HepG2 (cell line): ENCODE data around the gene ARHGAP9. TPM values are rescaled to one million over a fixed set of nuclear protein-coding genes. Genes with fewer than 3 reads are reported as not detected.

Experiments used
- ASH2L ChIP-seq: fragments of 300-600, 200-600 bp; sonication (generic); IDR thresholded peaks from 2 replicates; pipeline ENCODE4 v1.7.0; 2017; ENCODE audit warnings: low read depth, mild to moderate bottlenecking, moderate library complexity, mixed read lengths, low read length; ENCODE audit not compliant: insufficient read length
- ATF1 ChIP-seq: IDR thresholded peaks from 2 replicates; pipeline ENCODE4 v1.6.1; 2016; ENCODE audit warnings: mild to moderate bottlenecking, control low read depth
- CEBPG ChIP-seq: IDR thresholded peaks from 2 replicates; pipeline ENCODE4 v1.6.1; 2016
- DMTF1 ChIP-seq: sonication (generic); formaldehyde crosslinking; IDR thresholded peaks from 2 replicates; pipeline ENCODE4 v1.4.0; 2020; ENCODE audit warnings: mild to moderate bottlenecking, missing genetic modification reagents
- DPF2 ChIP-seq: sonication (generic); formaldehyde crosslinking; IDR thresholded peaks from 2 replicates; pipeline ENCODE4 v1.4.0; 2020; ENCODE audit warnings: mild to moderate bottlenecking, low read depth, missing genetic modification reagents, borderline replicate concordance
- ETV5 ChIP-seq: IDR thresholded peaks from 2 replicates; pipeline ENCODE4 v1.6.1; 2018; ENCODE audit warnings: missing biosample characterization, missing genetic modification reagents, inconsistent platforms, borderline replicate concordance
- HMGA1 ChIP-seq: sonication (generic); formaldehyde crosslinking; conservative IDR thresholded peaks from 2 replicates; pipeline ENCODE4 v1.4.0; 2020; ENCODE audit warnings: missing genetic modification reagents
- HOXA5 ChIP-seq: sonication (generic); formaldehyde crosslinking; IDR thresholded peaks from 2 replicates; pipeline ENCODE4 v1.4.0; 2020; ENCODE audit warnings: missing genetic modification reagents
- JUNB ChIP-seq: sonication (generic); formaldehyde crosslinking; IDR thresholded peaks from 2 replicates; pipeline ENCODE4 v1.8.0; 2022; ENCODE audit warnings: missing genetic modification reagents, mild to moderate bottlenecking, borderline replicate concordance
- JUND ChIP-seq: sonication (generic); formaldehyde crosslinking; IDR thresholded peaks from 2 replicates; pipeline ENCODE4 v1.8.0; 2022; ENCODE audit warnings: mild to moderate bottlenecking, missing genetic modification reagents
- RBAK ChIP-seq: sonication (generic); formaldehyde crosslinking; IDR thresholded peaks from 2 replicates; pipeline ENCODE4 v1.5.1; 2020; ENCODE audit warnings: mild to moderate bottlenecking, missing genetic modification reagents
- RFXAP ChIP-seq: sonication (generic); formaldehyde crosslinking; IDR thresholded peaks from 2 replicates; pipeline ENCODE4 v1.4.0; 2020; ENCODE audit warnings: missing genetic modification reagents, borderline replicate concordance
- SMAD3 ChIP-seq: sonication (generic); formaldehyde crosslinking; IDR thresholded peaks from 2 replicates; pipeline ENCODE4 v1.4.0; 2020; ENCODE audit warnings: missing genetic modification reagents
- SMAD9 ChIP-seq: sonication (generic); formaldehyde crosslinking; IDR thresholded peaks from 2 replicates; pipeline ENCODE4 v1.5.1; 2020; ENCODE audit warnings: mild to moderate bottlenecking, missing genetic modification reagents
- SNAI1 ChIP-seq: sonication (generic); formaldehyde crosslinking; IDR thresholded peaks from 2 replicates; pipeline ENCODE4 v1.5.0; 2020; ENCODE audit warnings: mild to moderate bottlenecking, missing genetic modification reagents, borderline replicate concordance
- TBL1XR1 ChIP-seq: fragments of 150-350 bp; IDR thresholded peaks from 2 replicates; pipeline ENCODE4 v1.6.1; 2014; ENCODE audit warnings: borderline replicate concordance, low read length; ENCODE audit not compliant: partially characterized antibody
- TOPORS ChIP-seq: sonication (generic); formaldehyde crosslinking; IDR thresholded peaks from 2 replicates; pipeline ENCODE4 v1.8.0; 2023; ENCODE audit warnings: mild to moderate bottlenecking, missing genetic modification reagents
- ZNF329 ChIP-seq: sonication (generic); formaldehyde crosslinking; IDR thresholded peaks from 2 replicates; pipeline ENCODE4 v1.9.0; 2021; ENCODE audit warnings: low read depth, mild to moderate bottlenecking, missing genetic modification reagents
- ZNF407 ChIP-seq: sonication (generic); formaldehyde crosslinking; IDR thresholded peaks from one replicate; pipeline ENCODE4 v1.5.1; 2020; ENCODE audit warnings: mild to moderate bottlenecking, missing genetic modification reagents; ENCODE audit errors: not compliant biosample characterization
- ZNF644 ChIP-seq: IDR thresholded peaks from 2 replicates; pipeline ENCODE4 v1.6.1; 2016; ENCODE audit warnings: low read depth
- ZNF724P ChIP-seq: sonication (generic); formaldehyde crosslinking; IDR thresholded peaks from 2 replicates; pipeline ENCODE4 v1.8.0; 2022; ENCODE audit warnings: missing genetic modification reagents, borderline replicate concordance
- polyA plus RNA-seq, 8 experiments: library from polyadenylated mRNA; depleted of rRNA in 3 of 8; stranded (reverse) in 7 of 8; unstranded in 1 of 8; fragments of >200 nt; fragmentation: Illumina TruSeq in 4 of 8; extraction: Trizol in 4 of 8; gene quantifications; 2 replicates each; pipeline versions ENCODE4 v1.2.1 to v1.2.3, GENCODE V29; 2011 to 2016; ENCODE audit warnings: low read depth in 4 of 8, missing spikeins in 1 of 8, mixed read lengths in 1 of 8; ENCODE audit not compliant: insufficient read depth in 1 of 8
- total RNA-seq, 5 experiments: library from RNA; depleted of rRNA; stranded (reverse); fragments of >200 nt; fragmentation: Illumina TruSeq; extraction: Trizol; gene quantifications; 2 replicates each; pipeline ENCODE4 v1.2.3, GENCODE V29; 2016; ENCODE audit warnings: low read depth in 1 of 5

ARHGAP9 gene
- total and polyA plus RNA-seq, 2 of the 13 experiments (the other 11 are each of a cell fraction or from before 2014, with no cell fraction given): 0.18 to 1.2 TPM

DNA sequence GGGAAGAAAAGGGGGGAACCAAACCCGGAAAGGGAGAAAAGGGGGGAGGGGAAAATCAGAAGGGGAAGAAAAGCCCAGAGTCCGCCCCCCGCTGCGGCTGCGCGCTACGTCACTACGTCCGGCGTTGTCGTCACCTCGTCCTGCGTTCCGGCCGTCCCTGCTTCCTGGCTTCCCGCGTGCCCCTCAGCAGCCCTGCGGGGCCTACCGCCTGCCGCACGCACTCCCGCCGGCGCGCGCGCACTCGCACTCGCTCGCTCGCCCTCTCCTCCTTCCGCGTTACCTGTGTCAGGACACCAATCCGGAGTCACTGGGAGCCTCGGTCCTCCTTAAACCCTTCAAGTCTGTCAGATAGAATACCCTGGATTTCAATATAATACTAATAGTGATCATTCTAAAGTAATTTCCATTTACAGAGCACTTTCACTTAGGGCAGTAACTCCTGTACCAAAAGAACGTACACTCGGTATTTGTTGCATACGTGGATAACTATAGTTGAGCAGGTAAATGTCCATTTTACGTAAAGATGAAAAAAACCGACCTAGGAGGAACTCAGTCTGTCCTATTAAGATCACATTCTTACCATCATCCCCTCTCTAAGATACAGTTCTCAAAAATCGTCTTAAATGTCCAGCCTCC lies 48.6 kb downstream of the ARHGAP9 start, which contains the start of gene R3HDM2 (continued):
- TF ChIP-seq HMGA1 (CRISPR knock-in tag): no peak
- peak; percentile 84 for TF ChIP-seq ATF1 (CRISPR knock-in tag)
- TF ChIP-seq SNAI1 (CRISPR knock-in tag): no peak
- TF ChIP-seq ZNF407 (CRISPR knock-in tag): no peak
- TF ChIP-seq HOXA5 (CRISPR knock-in tag): no peak; the same call in 1 of the 2 replicates
- TF ChIP-seq ZNF724P (CRISPR knock-in tag): peak; percentile 87; the same call in 1 of the 2 replicates
- TF ChIP-seq SMAD3 (CRISPR knock-in tag): peak; percentile 62; the same call in 1 of the 2 replicates
- no peak for TF ChIP-seq TOPORS (CRISPR knock-in tag)
- TF ChIP-seq ASH2L: peak; percentile 62
- TF ChIP-seq RBAK (CRISPR knock-in tag): no peak
- TF ChIP-seq SMAD9 (CRISPR knock-in tag): no peak
- no peak for TF ChIP-seq JUNB
- TF ChIP-seq DMTF1 (CRISPR knock-in tag): no peak
- TF ChIP-seq ZNF329 (CRISPR knock-in tag): no peak
- TF ChIP-seq CEBPG (CRISPR knock-in tag): peak; percentile 25; the same call in 1 of the 2 replicates
- TF ChIP-seq ETV5 (CRISPR knock-in tag): peak; percentile 83
- TF ChIP-seq JUND (CRISPR knock-in tag): no peak
- no peak for TF ChIP-seq TBL1XR1
- no peak for TF ChIP-seq DPF2 (CRISPR knock-in tag)
- TF ChIP-seq ZNF644: no peak
- TF ChIP-seq RFXAP (CRISPR knock-in tag): peak; percentile 66; the same call in 1 of the 2 replicates
